Natural killer cell (primary cell): ENCODE data around the gene PYCR2. TPM values are rescaled to one million over a fixed set of nuclear protein-coding genes. Genes with fewer than 3 reads are reported as not detected.

ENCODE experiments used
- ATAC-seq, 3 donors: fragments of 150-1000 bp in 2 of 3; fragments of 200-7000 bp in 1 of 3; cut with Tn5 transposase; 1 replicate in 1 of 3; 2 replicates in 2 of 3; pipeline ENCODE4 v1.10.0; 2021; ENCODE audit warnings: mild to moderate bottlenecking in 2 of 3, moderate library complexity in 2 of 3
- DNase-seq, 2 donors: peaks; one replicate each; pipeline versions ENCODE4 v3.0.0 to v3.0.0-alpha.2; 2013 to 2021; ENCODE audit warnings: mixed read lengths in 1 of 2
- H3K27ac ChIP-seq: one replicate; pipeline ENCODE4 v1.5.1; 2013; ENCODE audit warnings: mild to moderate bottlenecking, low read length
- H3K27me3 ChIP-seq: one replicate; pipeline ENCODE4 v1.6.1; 2013; ENCODE audit warnings: low read length; ENCODE audit not compliant: control insufficient read depth, insufficient read depth
- H3K36me3 ChIP-seq: one replicate; pipeline ENCODE4 v1.6.1; 2013; ENCODE audit warnings: low read length; ENCODE audit not compliant: control insufficient read depth, insufficient read depth
- H3K4me1 ChIP-seq: one replicate; pipeline ENCODE4 v1.6.1; 2013; ENCODE audit warnings: low read length; ENCODE audit not compliant: control insufficient read depth, insufficient read depth
- H3K4me3 ChIP-seq: one replicate; pipeline ENCODE4 v1.5.1; 2013; ENCODE audit warnings: low read length
- H3K9me3 ChIP-seq: one replicate; pipeline ENCODE4 v1.6.1; 2013; ENCODE audit warnings: low read length; ENCODE audit not compliant: control insufficient read depth, insufficient read depth
- H3K27ac Mint-ChIP-seq, 2 donors: one replicate each; pipeline ENCODE4 v1.8.0; 2022; ENCODE audit warnings: mild to moderate bottlenecking in 2 of 2, mixed read lengths in 2 of 2, moderate library complexity in 1 of 2
- H3K27me3 Mint-ChIP-seq, 2 donors: one replicate each; pipeline ENCODE4 v1.8.0; 2022; ENCODE audit warnings: low read depth in 2 of 2, mixed read lengths in 2 of 2
- H3K36me3 Mint-ChIP-seq: one replicate; pipeline ENCODE4 v1.8.0; 2022; ENCODE audit warnings: mixed read lengths
- H3K4me1 Mint-ChIP-seq, 2 donors: one replicate each; pipeline ENCODE4 v1.8.0; 2022; ENCODE audit warnings: mixed read lengths in 2 of 2
- H3K4me3 Mint-ChIP-seq: one replicate; pipeline ENCODE4 v1.8.0; 2022; ENCODE audit warnings: mild to moderate bottlenecking, moderate library complexity, mixed read lengths
- H3K9me3 Mint-ChIP-seq, 2 donors: one replicate each; pipeline ENCODE4 v1.8.0; 2022; ENCODE audit warnings: mixed read lengths in 2 of 2
- CTCF ChIP-seq: fragments of 200-600 bp; IDR thresholded peaks from one replicate; pipeline ENCODE4 v1.8.0; 2022; ENCODE audit warnings: antibody characterized with exemption
- WGBS: methylation state at CpG from one replicate; pipeline ENCODE4 v1.1.7; 2013; ENCODE audit warnings: missing lambda C conversion rate; ENCODE audit not compliant: insufficient coverage; 5-methylcytosine and 5-hydroxymethylcytosine counted together
- intact Hi-C: fragments of 100-400 bp; cut with micrococcal nuclease; formaldehyde crosslinking; loops from one replicate; pipeline ENCODE4 v1.14.2; 2022
- total RNA-seq, 4 donors: library from RNA; stranded (reverse); fragments of 120-200 nt in 1 of 4; gene quantifications; one replicate each; pipeline versions ENCODE4 v1.2.3 to v1.2.4, GENCODE V29; 2013 to 2022

The PYCR2 gene
- total RNA-seq, 3 donors from 2014 or later (not counting 1 experiment from before 2014, with no cell fraction given): 57.7 to 74.5 (median 62.6) TPM

GRCh38 chr1:225881959-225882693 lies 41.9 kb downstream of the PYCR2 start, which contains the start of gene TMEM63A:
TSS of gene TMEM63A (minus strand) at chr1:225882380. CDS start at chr1:225877580, 4,800 bp downstream.
- no peaks in the 10 kb centered on the region for H3K9me3 Mint-ChIP-seq
- no peak for TF ChIP-seq CTCF
- Histone ChIP-seq H3K36me3 (peaks cover 7% of the 10 kb centered on the region), H3K4me3 (peak within 1 kb of the TSS; percentile 99), H3K27ac (peak within 1 kb of the TSS; percentile 91), H3K27me3 (no peaks in the 10 kb centered on the region), H3K4me1 (peaks cover 61% of the 10 kb centered on the region), H3K9me3 (no peaks in the 10 kb centered on the region)
- intact Hi-C loops: loop anchor here (1.0 to 2.0 kb wide), 2 partner anchors 15 kb away; no protein-coding TSS in a partner anchor
- H3K4me1 Mint-ChIP-seq: peaks cover 38 to 57% of the 10 kb centered on the region in 2 donors
- WGBS: under 1% methylated on average over 64 of the region's 64 CpGs
- DNase-seq (peak; percentile 85 to 94), ATAC-seq (peak; percentile 79 to 85 (median 83))
- no peaks in the 10 kb centered on the region for H3K36me3 Mint-ChIP-seq
- peaks cover 5 to 9% of the 10 kb centered on the region in 2 donors for H3K27me3 Mint-ChIP-seq
- H3K4me3 Mint-ChIP-seq: peak within 1 kb of the TSS; percentile 91
- peak within 1 kb of the TSS; percentile 72 to 83 for H3K27ac Mint-ChIP-seq

GRCh38 chr1:225881081-225881958 lies 42.7 kb downstream of the PYCR2 start:
- DNase-seq: peak in 1 of 2 donors; percentile 67
- H3K27me3 Mint-ChIP-seq: peaks cover 0 to 1% of the 10 kb centered on the region in 2 donors
- Histone ChIP-seq H3K27me3 (no peaks in the 10 kb centered on the region), H3K36me3 (peaks cover 13% of the 10 kb centered on the region), H3K4me1 (peaks cover 67% of the 10 kb centered on the region), H3K27ac (peak overlapping the region; percentile 91), H3K9me3 (no peaks in the 10 kb centered on the region), H3K4me3 (peak overlapping the region; percentile 99)
- peak overlapping the region; percentile 91 for H3K4me3 Mint-ChIP-seq
- no peaks in the 10 kb centered on the region for H3K36me3 Mint-ChIP-seq
- 4% methylated on average over 24 of the region's 25 CpGs for WGBS
- peak; percentile 6 to 35 (median 19) for ATAC-seq
- peak overlapping the region; percentile 72 to 83 for H3K27ac Mint-ChIP-seq
- no peaks in the 10 kb centered on the region for H3K9me3 Mint-ChIP-seq
- intact Hi-C loops: loop anchor here (2.0 kb wide), 1 partner anchor 15 kb away; no protein-coding TSS in a partner anchor
- no peak for TF ChIP-seq CTCF
- H3K4me1 Mint-ChIP-seq: peaks cover 38 to 59% of the 10 kb centered on the region in 2 donors

- no peak for TF ChIP-seq CTCF
- Mint-ChIP-seq H3K27me3 (no peaks in the 10 kb centered on the region), H3K27ac (peak overlapping the region; percentile 72 to 83), H3K4me3 (peak overlapping the region; percentile 91), H3K4me1 (peaks cover 38 to 66% of the 10 kb centered on the region in 2 donors), H3K36me3 (no peaks in the 10 kb centered on the region), H3K9me3 (no peaks in the 10 kb centered on the region)
- DNase-seq: no peak
- intact Hi-C loops: loop anchor here (2.0 kb wide), 1 partner anchor 14 kb away; no protein-coding TSS in a partner anchor
- Histone ChIP-seq H3K36me3 (peaks cover 16% of the 10 kb centered on the region), H3K27me3 (no peaks in the 10 kb centered on the region), H3K4me1 (peaks cover 73% of the 10 kb centered on the region), H3K4me3 (peak overlapping the region; percentile 99), H3K27ac (peak overlapping the region; percentile 91), H3K9me3 (no peaks in the 10 kb centered on the region)
- WGBS: 36% methylated on average over 5 of the region's 5 CpGs
- no peak for ATAC-seq
Observed at GRCh38 chr1:225880636-225881035, 43.4 kb downstream of the PYCR2 start.
